GM19463 (cell line): ENCODE data around the gene EIF4E3.

Experiments used
- ATAC-seq: cut with Tn5 transposase; IDR thresholded peaks from one replicate; pipeline ENCODE4 v1.9.1; 2021; ENCODE audit warnings: mild to moderate bottlenecking, moderate library complexity; ENCODE audit not compliant: unreplicated experiment

Gene EIF4E3

DNA sequence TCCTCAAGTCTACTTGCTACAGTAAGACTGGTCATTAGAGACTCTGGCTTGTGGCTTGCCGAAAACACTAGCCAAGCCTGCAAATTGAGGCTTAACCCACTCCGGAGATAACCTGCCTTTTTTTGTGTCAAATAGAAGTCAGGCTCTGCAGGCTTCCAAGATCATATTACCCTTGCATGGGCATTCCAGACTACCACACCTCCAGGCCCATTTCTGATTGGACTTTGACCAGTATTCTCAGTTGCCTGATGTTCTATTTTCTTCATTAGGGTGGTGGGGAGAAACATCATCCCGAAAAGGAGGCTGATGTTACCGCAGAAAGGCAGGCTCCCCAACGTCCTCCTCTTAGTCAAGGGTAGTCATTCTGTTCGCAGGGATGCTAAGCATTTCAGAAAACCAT, 73.6 kb downstream of the EIF4E3 start:
- no peak for ATAC-seq

- no peak for ATAC-seq
Observed at GRCh38 chr3:71650372-71650771, 74.8 kb downstream of the EIF4E3 start.

GRCh38 chr3:71649757-71650156, 75.4 kb downstream of the EIF4E3 start:
- ATAC-seq, result no peak

- no peak for ATAC-seq
Observed at GRCh38 chr3:71647751-71648150, 77.5 kb downstream of the EIF4E3 start.

- ATAC-seq, result no peak
Observed at GRCh38 chr3:71646971-71647370, 78.2 kb downstream of the EIF4E3 start.

DNA sequence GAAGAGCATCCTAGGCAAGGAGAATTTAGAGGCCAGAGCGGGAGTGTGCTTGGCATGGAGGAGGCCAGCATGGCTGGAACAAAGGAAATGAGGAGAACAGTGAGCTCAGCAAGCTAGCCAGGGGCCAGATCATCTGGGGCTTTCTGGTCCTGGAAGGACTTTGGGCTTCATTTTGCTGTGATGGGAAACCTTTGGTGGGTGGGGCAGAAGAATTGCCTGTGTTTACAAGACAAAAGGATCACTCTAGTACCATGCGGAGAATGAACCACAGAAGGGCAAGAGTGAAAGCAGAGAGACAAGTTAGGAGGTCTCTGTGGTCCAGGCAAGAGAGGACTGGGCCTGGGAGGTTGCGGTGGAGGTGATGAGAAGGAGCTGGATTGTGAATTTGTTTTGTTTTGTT, 80.1 kb downstream of the EIF4E3 start:
- ATAC-seq, result no peak

- ATAC-seq, result peak; percentile 58
Observed at GRCh38 chr3:71641674-71642073, 83.5 kb downstream of the EIF4E3 start.

- no peak for ATAC-seq
Observed at GRCh38 chr3:71640331-71640983, 84.7 kb downstream of the EIF4E3 start.

- no peak for ATAC-seq
Observed at GRCh38 chr3:71636482-71636881, 88.7 kb downstream of the EIF4E3 start.

GRCh38 chr3:71636001-71636400, 89.2 kb downstream of the EIF4E3 start:
- ATAC-seq, result no peak

- ATAC-seq, result no peak
Observed at GRCh38 chr3:71634671-71635070, 90.5 kb downstream of the EIF4E3 start.

DNA sequence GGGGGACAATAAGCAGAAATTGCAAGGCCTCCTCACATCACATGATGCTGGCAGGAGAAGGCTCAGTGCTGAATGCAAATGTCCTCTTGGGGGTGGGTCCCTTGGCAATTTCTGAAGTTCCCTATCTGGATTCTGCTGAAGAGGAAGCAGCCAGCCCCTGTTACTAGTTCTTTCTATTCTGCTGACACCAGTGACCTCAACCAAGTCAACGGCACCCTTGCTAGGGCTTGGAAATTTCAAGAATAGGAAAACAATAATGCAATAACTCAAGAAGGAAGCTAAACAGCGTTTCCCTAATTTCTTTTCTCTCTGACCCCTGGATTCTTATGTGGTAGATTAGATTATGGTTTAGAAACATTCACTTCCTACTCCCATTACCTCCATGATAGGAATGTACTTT, 95.5 kb downstream of the EIF4E3 start:
- ATAC-seq, result no peak

- no peak for ATAC-seq
Observed at GRCh38 chr3:71629289-71629688, 95.9 kb downstream of the EIF4E3 start.

DNA sequence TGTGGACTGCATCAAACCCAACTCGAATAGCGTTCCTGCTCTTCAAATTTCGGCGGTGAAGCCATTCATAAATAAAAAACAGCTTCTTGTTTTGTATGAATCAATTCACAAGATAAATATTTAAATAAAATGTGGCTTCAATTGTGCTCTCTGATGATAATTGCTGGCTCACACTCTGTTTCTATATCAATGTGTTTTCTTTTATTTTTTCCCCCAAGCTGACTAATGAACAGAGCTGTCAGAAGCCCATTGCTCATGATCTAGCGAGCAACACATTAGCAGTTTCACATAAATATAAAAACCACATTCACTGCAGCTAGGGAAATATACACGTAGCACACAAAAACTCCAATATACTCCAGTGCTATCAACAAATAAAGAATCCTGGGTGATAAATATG, 96.7 kb downstream of the EIF4E3 start:
- no peak for ATAC-seq

DNA sequence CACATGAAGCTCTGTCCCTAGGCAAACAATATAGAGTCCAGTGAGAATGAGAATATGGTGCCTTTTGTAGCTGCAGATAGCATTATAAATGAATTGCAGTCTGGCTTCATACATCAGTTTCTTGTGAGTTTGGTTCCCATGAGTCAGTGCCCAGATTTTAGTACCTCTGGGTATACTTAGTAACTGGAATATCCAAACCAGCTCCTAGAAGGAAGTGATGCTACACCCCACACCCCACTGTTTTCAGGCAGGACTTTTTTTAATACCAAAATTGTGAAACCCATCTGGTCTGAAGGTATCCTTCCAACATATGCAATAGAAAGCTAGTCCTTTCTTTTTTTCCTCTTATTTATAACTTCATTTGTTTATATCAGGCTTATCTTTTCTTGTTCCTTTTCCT, 99.5 kb downstream of the EIF4E3 start:
- no peak for ATAC-seq
